ENCODE measurements around the gene SLIT1. TPM values are rescaled to one million over a fixed set of nuclear protein-coding genes. Genes with fewer than 3 reads are reported as not detected.

Gene SLIT1
- total and polyA plus RNA-seq, 2 donors (not counting 1 experiment from before 2014, with no cell fraction given) = 0.15 to 0.49 TPM

- peaks cover 0 to 13% (median 5%) of the 10 kb centered on the region in 4 experiments for H3K27me3 ChIP-seq (replicated peaks in 1 of 4; ENCODE audit: control extremely low read depth in 1 of 4, control insufficient read depth in 3 of 4, insufficient read depth in 4 of 4, low read length in 3 of 4)
- H3K9ac ChIP-seq (ENCODE audit: low read length) = no peak overlapping the region
- H3K27me3 Mint-ChIP-seq = peaks cover 34% of the 10 kb centered on the region
- no peak overlapping the region for H3K27ac Mint-ChIP-seq
- POLR2A ChIA-PET = no interaction called here
- CTCF ChIA-PET = no interaction called here
- no peak overlapping the region for H3K4me3 Mint-ChIP-seq
- no peak for ATAC-seq (ENCODE audit: low read depth)
- no peaks in the 10 kb centered on the region for H3K36me3 ChIP-seq (replicated peaks in 1 of 2; ENCODE audit: control extremely low read depth in 1 of 2, control insufficient read depth in 1 of 2, extremely low read depth in 1 of 2, insufficient read depth in 2 of 2, low read length in 1 of 2)
- no peak overlapping the region for H3K4me2 ChIP-seq (replicated peaks; ENCODE audit: low read depth, low read length, poor library complexity, severe bottlenecking)
- H3K4me1 ChIP-seq (ENCODE audit: control insufficient read depth in 2 of 2, insufficient read depth in 2 of 2, low read length in 2 of 2) = no peaks in the 10 kb centered on the region
- no peaks in the 10 kb centered on the region for H4K20me1 ChIP-seq (ENCODE audit: control insufficient read depth, insufficient read depth, low read length, poor library complexity, severe bottlenecking)
- 76% methylated on average over 17 of the region's 23 CpGs for WGBS (ENCODE audit: insufficient coverage)
- TF ChIP-seq CTCF (IDR thresholded peaks at IDR 0.05) = no peak
- TF ChIP-seq EZH2 (IDR thresholded peaks at IDR 0.05; ENCODE audit: borderline replicate concordance, insufficient read depth, low read depth, low read length, poor library complexity, severe bottlenecking) = no peak
- H3K79me2 ChIP-seq (ENCODE audit: control insufficient read depth, insufficient read depth, low read length) = no peaks in the 10 kb centered on the region
- H3K27ac ChIP-seq (ENCODE audit: low read length in 2 of 2) = no peak overlapping the region
- H3K4me1 Mint-ChIP-seq = no peaks in the 10 kb centered on the region
- no peak for DNase-seq
- intact Hi-C loops (cut with micrococcal nuclease) = no loop called here
- H3K4me3 ChIP-seq (ENCODE audit: control extremely low read depth in 1 of 5, extremely low read depth in 1 of 5, insufficient read depth in 1 of 5, low read depth in 2 of 5, low read length in 4 of 5) = no peak overlapping the region
- H3K9me3 Mint-ChIP-seq (ENCODE audit: insufficient read depth) = no peaks in the 10 kb centered on the region
- no peaks in the 10 kb centered on the region for H3K9me3 ChIP-seq (ENCODE audit: control extremely low read depth in 1 of 3, control insufficient read depth in 2 of 3, insufficient read depth in 1 of 3, low read length in 2 of 3)
- H2AFZ ChIP-seq (ENCODE audit: insufficient read depth, low read depth, low read length, poor library complexity, severe bottlenecking) = no peak overlapping the region
These were observed 44.6 kb downstream of the SLIT1 start for GRCh38 chr10:97140902-97141745.

GRCh38 chr10:97140049-97140846, 45.5 kb downstream of the SLIT1 start:
- H3K4me2 ChIP-seq (replicated peaks; ENCODE audit: low read depth, low read length, poor library complexity, severe bottlenecking) = no peak overlapping the region
- H3K27me3 Mint-ChIP-seq = peaks cover 34% of the 10 kb centered on the region
- no peaks in the 10 kb centered on the region for H3K4me1 Mint-ChIP-seq
- CTCF ChIA-PET = no interaction called here
- H3K9me3 Mint-ChIP-seq (ENCODE audit: insufficient read depth) = no peaks in the 10 kb centered on the region
- no peak overlapping the region for H3K4me3 ChIP-seq (ENCODE audit: control extremely low read depth in 1 of 5, extremely low read depth in 1 of 5, insufficient read depth in 1 of 5, low read depth in 2 of 5, low read length in 4 of 5)
- intact Hi-C loops (cut with micrococcal nuclease) = no loop called here
- no peak overlapping the region for H3K27ac Mint-ChIP-seq
- H3K79me2 ChIP-seq (ENCODE audit: control insufficient read depth, insufficient read depth, low read length) = no peaks in the 10 kb centered on the region
- H4K20me1 ChIP-seq (ENCODE audit: control insufficient read depth, insufficient read depth, low read length, poor library complexity, severe bottlenecking) = no peaks in the 10 kb centered on the region
- H3K27me3 ChIP-seq (replicated peaks in 1 of 4; ENCODE audit: control extremely low read depth in 1 of 4, control insufficient read depth in 3 of 4, insufficient read depth in 4 of 4, low read length in 3 of 4) = peaks cover 0 to 13% (median 5%) of the 10 kb centered on the region in 4 experiments
- TF ChIP-seq CTCF (IDR thresholded peaks at IDR 0.05) = no peak
- TF ChIP-seq EZH2 (IDR thresholded peaks at IDR 0.05; ENCODE audit: borderline replicate concordance, insufficient read depth, low read depth, low read length, poor library complexity, severe bottlenecking) = no peak
- no peaks in the 10 kb centered on the region for H3K36me3 ChIP-seq (replicated peaks in 1 of 2; ENCODE audit: control extremely low read depth in 1 of 2, control insufficient read depth in 1 of 2, extremely low read depth in 1 of 2, insufficient read depth in 2 of 2, low read length in 1 of 2)
- H3K9ac ChIP-seq (ENCODE audit: low read length) = no peak overlapping the region
- DNase-seq (no peak), ATAC-seq (ENCODE audit: low read depth) (no peak)
- no peak overlapping the region for H3K27ac ChIP-seq (ENCODE audit: low read length in 2 of 2)
- no peak overlapping the region for H3K4me3 Mint-ChIP-seq
- no peak overlapping the region for H2AFZ ChIP-seq (ENCODE audit: insufficient read depth, low read depth, low read length, poor library complexity, severe bottlenecking)
- POLR2A ChIA-PET = no interaction called here
- no peaks in the 10 kb centered on the region for H3K9me3 ChIP-seq (ENCODE audit: control extremely low read depth in 1 of 3, control insufficient read depth in 2 of 3, insufficient read depth in 1 of 3, low read length in 2 of 3)
- WGBS (ENCODE audit: insufficient coverage) = 47% methylated on average over 17 of the region's 23 CpGs
- H3K4me1 ChIP-seq (ENCODE audit: control insufficient read depth in 2 of 2, insufficient read depth in 2 of 2, low read length in 2 of 2) = no peaks in the 10 kb centered on the region
